Pons (tissue), 1 donor: ENCODE measurements around the gene CTSD.
A peak's percentile ranks its signal among the peaks of the same experiment; 100 is the strongest.

ENCODE experiments used
- DNase-seq: peaks from one replicate; pipeline ENCODE4 v3.0.0-alpha.2; 2016; ENCODE audit warnings: low spot score

CTSD gene

DNA sequence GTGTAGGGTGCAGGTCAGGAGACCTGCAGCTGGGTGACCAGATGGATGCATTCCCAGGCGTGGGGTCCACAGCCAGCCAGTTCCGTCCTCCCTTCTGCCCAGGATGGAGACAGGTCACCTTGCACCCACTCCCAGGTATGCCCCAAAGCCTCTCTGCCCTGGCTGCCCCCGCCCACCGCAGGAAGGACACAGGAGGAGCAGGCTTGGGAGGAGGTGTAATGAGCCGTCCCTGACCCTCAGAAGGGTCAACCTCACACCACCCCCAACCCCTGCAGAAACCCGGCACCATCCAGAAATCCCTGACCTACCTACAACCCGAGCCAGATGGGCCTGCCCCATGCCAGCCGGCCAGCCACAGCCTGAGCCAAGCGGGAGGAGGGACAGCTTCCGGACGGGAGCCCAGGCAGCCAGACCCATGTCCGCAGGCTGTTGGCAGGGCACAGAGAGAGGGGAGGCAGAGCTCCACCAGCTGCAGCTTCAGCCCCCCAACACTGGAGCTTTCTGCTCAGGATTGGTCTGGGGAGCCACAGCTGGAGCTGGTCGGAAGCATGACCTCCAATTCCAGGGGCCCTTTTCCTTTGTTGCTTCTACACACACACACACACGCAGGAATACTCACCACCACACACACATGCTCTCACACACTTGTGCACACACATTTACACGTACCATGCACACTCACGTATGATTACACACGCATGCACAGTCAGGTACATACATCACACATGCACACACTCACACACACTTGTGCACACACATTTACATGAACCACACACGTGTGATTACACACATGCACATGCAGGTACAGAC lies 18.6 kb downstream of the CTSD start:
- no peak for DNase-seq

DNA sequence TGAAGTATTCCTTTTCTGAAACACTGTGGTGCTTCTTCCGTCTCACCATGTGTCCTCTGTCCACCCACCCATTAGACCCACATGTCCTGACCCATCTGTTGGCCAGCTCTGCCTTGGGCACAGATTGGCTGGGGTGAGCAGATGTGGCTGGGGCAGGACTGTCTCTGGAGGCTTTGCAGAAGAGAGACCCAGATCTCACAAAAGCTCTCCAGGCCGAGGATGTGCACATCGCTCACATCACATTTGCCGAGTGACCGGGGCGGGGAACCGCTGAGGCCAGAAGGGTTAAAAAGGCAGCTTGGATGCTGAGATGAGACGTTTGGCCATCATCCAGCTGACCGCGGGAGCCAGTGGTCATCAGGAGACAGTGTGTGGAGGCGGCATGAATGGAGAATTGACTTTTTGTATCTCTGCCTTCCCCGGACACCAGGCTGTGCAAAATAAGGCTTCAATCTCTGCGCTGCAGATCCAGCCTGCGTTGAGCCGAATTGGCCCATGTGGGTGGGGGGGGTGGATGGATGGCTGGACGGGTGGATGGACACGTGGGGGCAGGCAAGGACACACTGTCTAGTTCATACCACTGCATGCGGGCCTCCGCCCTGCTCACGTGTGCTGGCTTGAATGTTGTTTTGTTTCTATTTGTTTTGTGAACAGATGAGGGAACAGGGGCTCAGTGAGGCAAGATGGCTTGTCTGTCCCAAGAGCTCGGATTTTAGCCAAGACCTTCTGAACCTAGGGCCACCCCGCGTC lies 19.4 kb downstream of the CTSD start:
- DNase-seq = peak; percentile 74

DNA sequence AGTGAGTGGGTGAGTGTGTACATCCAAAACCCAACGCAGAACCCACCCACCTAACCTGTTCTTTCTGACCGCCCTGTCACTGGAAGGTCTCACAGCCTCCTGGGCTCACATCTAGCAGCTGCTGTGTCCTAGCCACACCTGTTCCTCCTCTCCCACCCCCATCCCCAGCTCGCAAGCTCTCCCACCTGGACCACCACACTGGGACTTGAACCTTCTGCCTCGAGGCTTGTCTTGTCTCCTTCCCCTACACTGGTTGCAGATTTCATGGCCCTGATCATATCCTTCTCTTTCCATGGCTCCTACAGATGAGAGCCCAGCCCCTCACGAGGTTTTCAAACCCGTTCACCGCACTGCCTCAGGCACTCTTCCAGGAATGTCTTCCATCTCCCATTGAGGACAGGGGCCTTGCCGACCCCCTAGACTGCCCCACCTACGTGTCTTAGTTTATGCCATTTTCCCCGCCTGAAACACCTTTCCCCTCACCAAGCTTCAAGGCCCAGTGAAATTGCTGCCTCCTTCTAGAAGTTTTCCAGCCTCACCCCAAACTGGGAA lies 20.1 kb downstream of the CTSD start:
- no peak for DNase-seq

- no peak for DNase-seq
These were observed 20.7 kb downstream of the CTSD start for GRCh38 chr11:1742869-1743584.

GRCh38 chr11:1742371-1742770 lies 21.4 kb downstream of the CTSD start:
- DNase-seq = no peak

- no peak for DNase-seq
These were observed 22.0 kb downstream of the CTSD start for GRCh38 chr11:1741741-1742140.

DNA sequence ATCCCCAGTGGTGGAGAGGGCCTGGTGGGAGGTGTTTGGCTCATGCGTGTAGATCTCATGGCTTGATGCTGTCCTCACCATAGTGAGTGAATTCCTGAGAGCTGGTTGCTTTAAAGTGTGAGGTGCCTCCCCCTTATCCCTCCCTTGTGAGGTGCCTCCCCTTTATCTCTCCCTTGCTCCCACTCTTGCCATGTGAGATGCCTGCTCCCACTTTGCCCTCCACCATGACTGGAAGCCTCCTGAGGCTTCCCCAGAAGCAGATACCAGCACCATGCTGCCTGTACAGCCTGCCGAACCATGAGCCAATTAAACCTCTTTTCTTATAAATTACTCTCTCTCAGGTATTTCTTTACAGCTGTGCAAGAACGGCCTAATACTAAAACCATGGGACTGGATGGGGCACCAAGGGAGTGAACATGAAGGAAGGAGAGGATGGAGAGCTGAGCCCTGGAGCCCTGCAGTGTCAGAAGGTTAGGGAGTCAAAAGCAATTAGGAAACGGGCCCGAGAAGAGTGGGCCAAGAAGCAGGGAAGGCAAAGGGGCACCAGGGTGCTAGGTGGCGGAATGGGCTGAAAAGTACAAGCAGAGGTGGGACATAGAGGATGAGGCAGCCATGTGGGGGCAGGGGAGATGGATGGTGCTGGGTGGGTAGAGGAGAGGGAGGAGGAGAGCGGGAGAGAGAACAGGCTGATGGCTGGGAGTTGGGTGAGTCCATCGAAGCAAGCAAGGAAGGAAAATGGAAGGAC lies 22.8 kb downstream of the CTSD start:
- no peak for DNase-seq

DNA sequence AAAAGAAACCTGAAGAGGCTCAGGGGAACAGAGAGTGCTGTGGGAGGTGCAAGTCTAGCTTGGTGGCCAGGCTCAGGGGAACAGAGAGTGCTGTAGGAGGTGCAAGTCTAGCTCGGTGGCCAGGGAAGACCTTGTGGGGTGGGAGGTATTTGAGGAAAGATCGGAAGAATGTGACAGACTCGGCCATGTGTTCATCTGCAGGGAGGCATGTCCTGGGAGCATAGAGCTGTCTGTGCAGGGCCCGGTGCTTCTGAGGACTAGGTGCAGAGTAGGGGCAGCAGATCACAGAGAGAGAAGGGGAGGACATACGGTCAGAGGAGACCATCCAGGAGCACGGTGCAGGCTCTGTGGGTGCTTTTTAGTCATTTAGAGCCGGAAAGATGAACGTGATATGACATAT lies 24.2 kb downstream of the CTSD start:
- DNase-seq = no peak

DNA sequence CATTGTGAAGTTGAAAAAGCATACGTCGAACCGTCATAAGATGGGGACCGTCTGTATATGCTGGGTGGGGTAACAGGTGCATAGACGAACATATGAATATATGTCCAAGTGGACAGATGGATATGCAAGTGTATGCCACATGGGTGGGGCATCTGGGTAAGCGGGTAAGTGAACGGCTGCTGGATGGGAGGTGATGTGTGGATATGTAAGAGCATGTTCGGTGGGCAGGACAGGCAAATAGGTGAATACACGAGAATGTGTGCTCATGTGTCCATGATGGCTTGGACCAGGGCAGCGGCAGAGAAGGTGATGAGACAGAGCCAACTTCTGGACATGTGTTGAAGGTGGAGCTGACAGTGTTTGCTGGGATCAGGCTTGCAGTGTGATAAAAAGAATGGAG lies 25.3 kb downstream of the CTSD start:
- DNase-seq = no peak

DNA sequence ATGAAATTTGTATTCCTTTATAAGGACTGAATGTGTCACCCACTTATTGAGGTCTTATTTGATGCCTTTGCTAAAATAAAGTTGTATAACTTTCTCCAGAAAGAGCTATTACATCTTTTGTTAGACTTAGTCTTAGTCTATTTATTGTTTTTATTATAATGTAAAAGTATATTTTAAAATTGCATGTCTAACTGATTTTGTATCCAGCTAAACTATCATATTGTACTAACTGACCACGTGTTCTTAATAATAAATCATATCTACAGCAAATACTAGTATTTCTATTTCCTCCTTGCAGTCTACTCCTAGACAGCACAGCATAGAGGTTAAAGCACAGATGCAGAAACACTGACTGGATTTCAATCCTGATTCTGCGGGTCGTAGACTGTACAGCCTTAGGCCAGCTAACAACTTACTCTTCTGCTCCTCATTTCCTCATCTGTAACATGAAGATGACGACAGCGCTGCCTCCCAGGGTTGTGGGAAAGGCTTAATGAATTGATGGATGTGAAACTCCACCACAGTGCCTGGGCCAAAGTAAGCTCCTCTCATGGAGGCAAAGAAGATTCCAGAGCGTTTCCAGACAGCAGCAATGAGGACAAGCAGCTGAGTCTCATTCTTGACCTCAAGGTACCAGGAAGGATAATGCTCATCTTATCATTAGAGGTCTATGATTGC lies 26.5 kb downstream of the CTSD start:
- DNase-seq = no peak

- no peak for DNase-seq
These were observed 27.2 kb downstream of the CTSD start for GRCh38 chr11:1736447-1736992.

GRCh38 chr11:1735271-1735670 lies 28.5 kb downstream of the CTSD start:
- DNase-seq = no peak

DNA sequence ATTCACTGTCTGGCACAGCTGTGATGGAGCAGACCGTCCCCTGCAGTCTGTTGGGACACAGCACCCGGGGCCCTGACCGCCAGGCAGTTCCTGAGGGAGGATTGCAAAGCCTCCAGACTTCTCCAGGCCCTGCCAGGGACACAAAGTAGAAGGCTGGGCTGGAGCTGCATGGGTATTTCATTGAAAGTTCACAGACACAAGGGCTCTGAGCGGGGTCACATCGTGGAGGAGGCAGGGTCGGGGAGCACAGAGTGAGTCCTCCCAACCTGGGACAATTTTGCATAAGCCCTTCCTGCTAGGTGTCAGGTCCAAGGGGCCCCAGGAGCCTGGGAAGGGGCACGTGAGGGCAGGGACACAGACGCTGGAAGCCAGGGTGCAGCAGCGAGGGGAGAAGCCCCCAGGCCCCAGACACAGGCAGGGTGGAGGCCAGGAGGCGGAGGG lies 29.1 kb downstream of the CTSD start:
- DNase-seq = no peak

DNA sequence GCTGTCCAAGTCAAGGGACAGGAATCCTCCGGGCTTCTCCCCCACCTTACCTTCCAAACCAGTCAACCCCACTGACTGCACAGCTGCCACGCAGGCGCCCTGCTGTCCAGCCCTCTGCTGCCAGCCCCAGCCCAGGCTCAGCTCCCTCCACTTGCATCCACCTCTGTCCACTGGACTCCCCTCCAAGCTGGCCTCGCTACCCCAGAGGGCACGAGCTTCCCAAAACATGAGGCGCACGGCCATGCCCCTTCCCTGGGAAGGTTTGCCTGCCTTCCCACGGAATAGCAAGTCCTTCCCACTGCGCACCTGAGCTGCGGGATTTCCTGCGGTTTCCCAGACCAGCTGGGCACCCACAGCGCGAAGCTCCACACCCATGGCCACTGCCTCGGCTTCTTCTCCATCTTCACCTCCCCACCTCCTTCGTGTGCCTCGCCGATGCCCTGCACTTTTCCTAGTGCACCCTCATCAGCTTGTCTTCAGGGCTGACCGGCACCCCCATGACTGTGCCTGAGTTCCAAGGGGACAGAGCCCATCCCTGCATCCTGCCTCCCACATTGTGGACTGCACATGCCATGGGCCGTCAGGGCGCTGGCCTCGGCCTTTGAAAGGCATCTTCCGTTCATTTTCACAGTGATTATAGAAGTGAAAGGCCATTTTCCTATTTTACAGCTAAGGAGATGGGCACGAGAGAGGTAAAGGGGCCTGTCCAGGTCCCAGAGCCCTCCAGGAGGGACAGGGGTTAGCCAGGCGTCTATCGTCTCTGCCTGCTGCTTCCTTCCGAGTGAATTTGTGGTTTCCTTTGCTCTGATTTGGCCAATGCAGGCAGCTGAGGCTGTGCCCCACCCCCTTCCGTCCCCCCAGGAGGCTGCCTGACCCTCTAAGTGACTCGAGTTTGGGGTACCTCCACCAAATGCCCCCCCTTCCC lies 29.7 kb downstream of the CTSD start:
- no peak for DNase-seq

DNA sequence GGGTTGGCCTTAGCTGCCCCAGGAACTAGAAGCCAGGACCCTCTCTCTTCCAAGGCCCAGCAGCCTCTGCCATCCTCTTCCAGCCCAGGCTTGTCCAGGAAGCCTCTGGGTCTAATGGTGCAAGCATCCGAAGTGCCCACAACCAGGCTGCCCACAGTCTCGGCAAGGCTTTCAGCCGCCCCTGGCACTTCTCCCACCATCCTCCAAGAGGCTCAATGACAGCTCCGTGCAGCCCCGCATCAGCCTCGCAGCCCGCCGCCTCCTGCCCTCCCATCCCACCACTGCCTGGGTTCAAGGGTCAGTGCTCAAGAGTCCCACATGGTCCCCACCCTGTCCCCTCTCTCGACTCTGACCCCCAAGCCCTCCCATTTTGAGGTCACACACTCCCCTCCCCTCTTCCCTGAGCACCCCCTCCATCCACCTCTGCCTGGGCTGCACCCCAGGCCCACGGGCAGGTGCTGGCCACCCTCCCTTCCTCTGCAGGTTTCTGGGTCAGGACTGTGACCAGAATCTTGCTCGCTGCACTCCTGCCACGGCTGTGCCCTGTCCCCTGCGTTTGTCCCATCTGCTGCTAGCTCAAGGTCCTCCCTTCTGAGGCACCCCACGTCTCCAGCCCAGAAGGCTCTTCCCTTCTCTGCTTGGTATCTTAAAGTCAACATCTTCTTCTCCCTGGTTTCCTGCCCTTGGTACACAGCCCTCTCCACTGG lies 30.6 kb downstream of the CTSD start:
- no peak for DNase-seq

- DNase-seq = no peak
These were observed 31.2 kb downstream of the CTSD start for GRCh38 chr11:1732418-1733008.

DNA sequence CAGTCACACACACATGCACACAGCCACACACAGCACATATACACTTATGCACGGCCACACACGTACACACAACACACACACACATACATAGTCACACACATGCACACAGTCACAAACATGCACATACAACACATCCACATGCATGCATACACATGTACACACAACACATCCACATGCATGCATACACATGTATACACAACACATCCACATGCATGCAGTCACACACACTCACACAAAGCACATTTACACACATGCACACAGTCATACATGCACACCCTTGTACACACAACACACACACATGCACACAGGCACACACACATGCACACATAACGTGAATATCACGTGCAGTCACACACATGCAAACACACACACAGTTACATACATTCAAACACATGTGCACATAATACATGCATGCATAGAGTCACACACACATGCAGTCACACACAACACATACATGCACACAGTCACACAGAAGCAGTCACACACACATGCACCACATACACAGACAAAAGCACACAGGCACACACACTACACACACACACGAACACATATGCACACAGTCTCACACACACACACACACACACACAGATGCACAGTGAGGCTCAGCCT lies 32.2 kb downstream of the CTSD start:
- no peak for DNase-seq

DNA sequence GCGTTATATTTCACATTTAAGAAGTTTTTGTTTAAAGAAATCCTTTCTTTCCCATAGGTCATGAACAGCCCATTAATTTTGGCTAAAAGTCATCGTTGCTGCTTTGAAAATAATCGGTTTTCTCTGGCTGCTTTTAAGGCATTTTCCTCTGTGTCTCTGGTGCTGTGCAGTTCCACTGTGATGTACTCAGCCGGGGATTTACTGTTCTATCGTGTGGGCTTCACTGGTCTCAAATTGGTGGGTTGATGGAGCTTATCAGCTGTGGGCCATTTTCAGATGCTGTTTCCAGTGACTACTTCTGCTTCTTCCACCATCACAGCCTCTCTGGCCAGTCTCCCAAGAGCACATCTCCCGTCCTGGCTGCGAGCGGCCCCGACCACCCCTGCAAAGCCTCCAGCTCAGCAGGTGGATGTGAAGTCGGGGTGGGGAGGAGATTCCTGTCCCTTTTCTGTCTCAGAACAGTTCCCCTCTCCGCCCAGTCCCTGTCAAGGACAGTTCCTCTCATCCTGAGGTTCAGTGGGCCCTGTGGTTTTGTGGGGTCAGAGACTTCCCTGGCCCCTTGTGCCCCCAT lies 33.6 kb downstream of the CTSD start:
- no peak for DNase-seq
